Smooth muscle cell (in vitro differentiated cells): ENCODE measurements around the gene KIFC3. TPM values are rescaled to one million over a fixed set of nuclear protein-coding genes. Genes with fewer than 3 reads are reported as not detected.

Experiments used
- DNase-seq: peaks from one replicate; lab custom pipeline; 2025; ENCODE audit not compliant: unreplicated experiment; lab: John Stamatoyannopoulos, UW
- H2AFZ ChIP-seq: fragments of 200-600 bp; sonication (generic); 2 replicates; pipeline ENCODE4 v1.6.0; 2016; ENCODE audit warnings: antibody characterized with exemption, low read depth, mild to moderate bottlenecking
- H3F3A ChIP-seq: fragments of 200-600 bp; sonication (generic); 2 replicates; pipeline ENCODE4 v1.6.0; 2017; ENCODE audit warnings: antibody characterized with exemption, low read depth
- H3K27ac ChIP-seq: fragments of 200-600 bp; sonication (generic); 2 replicates; pipeline ENCODE4 v1.5.1; 2016; ENCODE audit warnings: low read depth, mild to moderate bottlenecking
- H3K27me3 ChIP-seq: fragments of 200-600 bp; sonication (generic); 2 replicates; pipeline ENCODE4 v1.6.1; 2016; ENCODE audit warnings: low read depth, mild to moderate bottlenecking
- H3K36me3 ChIP-seq: fragments of 200-600 bp; sonication (generic); 2 replicates; pipeline ENCODE4 v1.5.1; 2016; ENCODE audit warnings: low read depth
- H3K4me1 ChIP-seq: fragments of 200-600 bp; sonication (generic); 2 replicates; pipeline ENCODE4 v1.5.1; 2016; ENCODE audit warnings: low read depth
- H3K4me2 ChIP-seq: fragments of 200-600 bp; sonication (generic); 2 replicates; pipeline ENCODE4 v1.6.0; 2016; ENCODE audit warnings: mild to moderate bottlenecking
- H3K4me3 ChIP-seq: fragments of 200-600 bp; sonication (generic); 2 replicates; pipeline ENCODE4 v1.5.1; 2016; ENCODE audit warnings: mild to moderate bottlenecking
- H3K79me2 ChIP-seq: fragments of 200-600 bp; sonication (generic); 2 replicates; pipeline ENCODE4 v1.6.0; 2016; ENCODE audit warnings: low read depth, mild to moderate bottlenecking
- H3K9ac ChIP-seq: fragments of 200-600 bp; sonication (generic); 2 replicates; pipeline ENCODE4 v1.6.0; 2016; ENCODE audit warnings: low read depth
- H3K9me3 ChIP-seq: fragments of 200-600 bp; sonication (generic); replicated peaks from 2 replicates; pipeline ENCODE4 v1.5.1; 2016; ENCODE audit warnings: low read depth
- H4K20me1 ChIP-seq: fragments of 200-600 bp; sonication (generic); 2 replicates; pipeline ENCODE4 v1.6.0; 2016; ENCODE audit warnings: low read depth
- CTCF ChIP-seq: fragments of 200-600 bp; sonication (generic); IDR thresholded peaks from 2 replicates; pipeline ENCODE4 v1.5.1; 2017; ENCODE audit warnings: borderline replicate concordance, mild to moderate bottlenecking, antibody characterized with exemption; ENCODE audit not compliant: insufficient read depth, poor library complexity, severe bottlenecking
- WGBS: methylation state at CpG from one replicate; pipeline ENCODE4 v1.1.7; 2016; ENCODE audit warnings: low lambda C conversion rate; 5-methylcytosine and 5-hydroxymethylcytosine counted together
- polyA plus RNA-seq: library from polyadenylated mRNA; unstranded; fragments of >200 nt; fragmentation: Nextera tagmentation; extraction: Ambion mirVana; gene quantifications from 2 replicates; pipeline ENCODE4 v1.2.1, GENCODE V29; 2016
- total RNA-seq: library from RNA; depleted of rRNA; stranded (reverse); fragments of >200 nt; gene quantifications from 2 replicates; pipeline ENCODE4 v1.2.3, GENCODE V29; 2014

The KIFC3 gene
- total and polyA plus RNA-seq, 2 experiments from 2014 or later: 30.6 to 50.2 TPM

GRCh38 chr16:57804111-57804837 is 2.0 kb upstream of the KIFC3 start:
- peaks cover 38% of the 10 kb centered on the region for H3K4me1 ChIP-seq
- H3K4me2 ChIP-seq: no peak overlapping the region
- H3K36me3 ChIP-seq: no peaks in the 10 kb centered on the region
- peaks cover 22% of the 10 kb centered on the region for H3K79me2 ChIP-seq
- no peaks in the 10 kb centered on the region for H3K27me3 ChIP-seq
- peaks cover 11% of the 10 kb centered on the region for H3F3A ChIP-seq
- WGBS: 92% methylated on average over 5 of the region's 5 CpGs
- H4K20me1 ChIP-seq: peaks cover 20% of the 10 kb centered on the region
- no peak for TF ChIP-seq CTCF
- no peak overlapping the region for H2AFZ ChIP-seq
- peak overlapping the region; percentile 93 for H3K27ac ChIP-seq
- DNase-seq: no peak
- H3K9me3 ChIP-seq: no peaks in the 10 kb centered on the region
- H3K9ac ChIP-seq: no peak overlapping the region
- no peak overlapping the region for H3K4me3 ChIP-seq

GRCh38 chr16:57803134-57803990 is 1.1 kb upstream of the KIFC3 start:
- Histone ChIP-seq H4K20me1 (peaks cover 29% of the 10 kb centered on the region), H3K4me2 (peak overlapping the region; percentile 97), H3K9me3 (no peaks in the 10 kb centered on the region), H3K4me1 (peaks cover 41% of the 10 kb centered on the region), H3K79me2 (peaks cover 23% of the 10 kb centered on the region), H3F3A (peaks cover 11% of the 10 kb centered on the region), H3K27ac (peak overlapping the region; percentile 93), H2AFZ (peak overlapping the region; percentile 45), H3K9ac (peak overlapping the region; percentile 79), H3K4me3 (no peak overlapping the region), H3K36me3 (no peaks in the 10 kb centered on the region), H3K27me3 (no peaks in the 10 kb centered on the region)
- no peak for TF ChIP-seq CTCF
- no peak for DNase-seq
- WGBS: 22% methylated on average over 16 of the region's 16 CpGs

- Histone ChIP-seq H4K20me1 (peaks cover 44% of the 10 kb centered on the region), H3K36me3 (no peaks in the 10 kb centered on the region), H3K9ac (peak overlapping the region; percentile 95), H3K9me3 (no peaks in the 10 kb centered on the region), H3K4me2 (peak overlapping the region; percentile 97), H3K4me1 (peaks cover 45% of the 10 kb centered on the region), H3K79me2 (peaks cover 32% of the 10 kb centered on the region), H3F3A (peaks cover 6% of the 10 kb centered on the region), H2AFZ (peak overlapping the region; percentile 78), H3K4me3 (peak overlapping the region; percentile 75), H3K27ac (peak overlapping the region; percentile 93), H3K27me3 (no peaks in the 10 kb centered on the region)
- 1% methylated on average over 27 of the region's 45 CpGs for WGBS
- no peak for TF ChIP-seq CTCF
- no peak for DNase-seq
Observed at GRCh38 chr16:57801809-57802340, 416 bp downstream of the KIFC3 start.
